ENCODE data around the gene ZRANB3. TPM values are rescaled to one million over a fixed set of nuclear protein-coding genes. Genes with fewer than 3 reads are reported as not detected.
"Not testable (repeated sequence)": the region's sequence is repeated elsewhere in the genome, so short reads cannot be mapped to it uniquely, and the experiment has no call there.

ZRANB3 gene
- total RNA-seq, 3 donors from 2014 or later (not counting 1 experiment from before 2014, with no cell fraction given): 5.0 to 7.7 (median 5.3) TPM

DNA sequence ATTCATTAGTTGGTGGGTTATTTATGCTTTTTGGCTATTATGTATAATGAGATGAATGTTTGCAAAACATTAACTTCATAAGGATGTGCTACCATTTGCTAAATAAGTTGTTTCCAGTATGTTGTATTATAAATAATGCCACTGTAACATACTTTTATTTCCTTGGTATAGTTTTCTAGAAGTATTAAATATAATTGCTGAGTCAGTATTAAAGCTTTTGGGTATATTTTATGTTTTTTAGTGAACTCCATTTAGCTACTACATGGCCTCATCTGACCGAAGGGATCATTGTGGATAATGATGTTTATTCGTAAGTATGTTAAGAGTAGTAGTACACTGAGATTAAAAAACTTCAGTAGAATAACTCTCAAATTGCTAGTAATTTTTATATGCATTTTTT is 405.1 kb downstream of the ZRANB3 start:
- TF ChIP-seq CTCF (IDR thresholded peaks at IDR 0.05): no peak
- no peak overlapping the region for H3K4me3 Mint-ChIP-seq
- peaks cover 12% of the 10 kb centered on the region for H3K36me3 Mint-ChIP-seq
- intact Hi-C loops (cut with micrococcal nuclease): no loop called here
- ATAC-seq: no peak
- no peak overlapping the region for H3K4me3 ChIP-seq (ENCODE audit: low read length)
- no peak for DNase-seq
- peaks cover 12% of the 10 kb centered on the region for H3K36me3 ChIP-seq (ENCODE audit: control insufficient read depth, insufficient read depth, low read length)
- no peak overlapping the region for H3K27ac Mint-ChIP-seq
- no peaks in the 10 kb centered on the region for H3K9me3 ChIP-seq (ENCODE audit: control insufficient read depth, insufficient read depth, low read length)
- H3K4me1 ChIP-seq (ENCODE audit: control insufficient read depth, insufficient read depth, low read length): no peaks in the 10 kb centered on the region
- H3K4me1 Mint-ChIP-seq: no peaks in the 10 kb centered on the region
- no peaks in the 10 kb centered on the region for H3K9me3 Mint-ChIP-seq
- no CpG with 5 or more reads among the region's 2 CpGs for WGBS (ENCODE audit: insufficient coverage)
- no peak overlapping the region for H3K27ac ChIP-seq (ENCODE audit: low read length)
- H3K27me3 ChIP-seq (ENCODE audit: control insufficient read depth, insufficient read depth, low read length): no peaks in the 10 kb centered on the region
- peaks cover 0 to 3% of the 10 kb centered on the region in 2 donors for H3K27me3 Mint-ChIP-seq (ENCODE audit: low read depth in 2 of 2)

- no peak for ATAC-seq
- 100% methylated on average over 1 of the region's 1 CpG for WGBS (ENCODE audit: insufficient coverage)
- no peak for TF ChIP-seq CTCF (IDR thresholded peaks at IDR 0.05)
- Histone ChIP-seq H3K36me3 (ENCODE audit: control insufficient read depth, insufficient read depth, low read length) (peaks cover 12% of the 10 kb centered on the region), H3K4me1 (ENCODE audit: control insufficient read depth, insufficient read depth, low read length) (no peaks in the 10 kb centered on the region), H3K27ac (ENCODE audit: low read length) (no peak overlapping the region), H3K27me3 (ENCODE audit: control insufficient read depth, insufficient read depth, low read length) (no peaks in the 10 kb centered on the region), H3K4me3 (ENCODE audit: low read length) (no peak overlapping the region), H3K9me3 (ENCODE audit: control insufficient read depth, insufficient read depth, low read length) (no peaks in the 10 kb centered on the region)
- Mint-ChIP-seq H3K27me3 (ENCODE audit: low read depth in 2 of 2) (peaks cover 0 to 6% of the 10 kb centered on the region in 2 donors), H3K36me3 (peaks cover 12% of the 10 kb centered on the region), H3K4me3 (no peak overlapping the region), H3K4me1 (no peaks in the 10 kb centered on the region), H3K9me3 (no peaks in the 10 kb centered on the region), H3K27ac (no peak overlapping the region)
- DNase-seq: no peak
- intact Hi-C loops (cut with micrococcal nuclease): no loop called here
These were observed 405.8 kb downstream of the ZRANB3 start for GRCh38 chr2:135124924-135125886.

- H3K9me3 ChIP-seq (ENCODE audit: control insufficient read depth, insufficient read depth, low read length); DNase-seq; H3K27me3 ChIP-seq (ENCODE audit: control insufficient read depth, insufficient read depth, low read length); H3K36me3 ChIP-seq (ENCODE audit: control insufficient read depth, insufficient read depth, low read length); H3K9me3 Mint-ChIP-seq; H3K4me1 ChIP-seq (ENCODE audit: control insufficient read depth, insufficient read depth, low read length); intact Hi-C loops (cut with micrococcal nuclease); H3K4me3 Mint-ChIP-seq; H3K27ac ChIP-seq (ENCODE audit: low read length); H3K27ac Mint-ChIP-seq; H3K4me1 Mint-ChIP-seq; H3K4me3 ChIP-seq (ENCODE audit: low read length); ATAC-seq: not testable (repeated sequence)
- Mint-ChIP-seq H3K36me3 (peaks cover 13% of the 10 kb centered on the region), H3K27me3 (ENCODE audit: low read depth in 2 of 2) (peaks cover 17 to 26% of the 10 kb centered on the region in 2 donors)
- WGBS (ENCODE audit: insufficient coverage): 93% methylated on average over 5 of the region's 6 CpGs
These were observed 409.4 kb downstream of the ZRANB3 start for GRCh38 chr2:135121658-135122039.

GRCh38 chr2:135121016-135121657 is 409.9 kb downstream of the ZRANB3 start:
- DNase-seq (no peak), ATAC-seq (no peak)
- Mint-ChIP-seq H3K4me1 (no peaks in the 10 kb centered on the region), H3K36me3 (peaks cover 13% of the 10 kb centered on the region), H3K27ac (no peak overlapping the region), H3K9me3 (peaks cover 0 to 3% of the 10 kb centered on the region in 2 donors), H3K4me3 (no peak overlapping the region), H3K27me3 (ENCODE audit: low read depth in 2 of 2) (peaks cover 17 to 26% of the 10 kb centered on the region in 2 donors)
- no peaks in the 10 kb centered on the region for H3K27me3 ChIP-seq (ENCODE audit: control insufficient read depth, insufficient read depth, low read length)
- TF ChIP-seq CTCF (IDR thresholded peaks at IDR 0.05): no peak
- H3K9me3 ChIP-seq (ENCODE audit: control insufficient read depth, insufficient read depth, low read length): no peaks in the 10 kb centered on the region
- no peak overlapping the region for H3K4me3 ChIP-seq (ENCODE audit: low read length)
- peaks cover 3% of the 10 kb centered on the region for H3K36me3 ChIP-seq (ENCODE audit: control insufficient read depth, insufficient read depth, low read length)
- intact Hi-C loops (cut with micrococcal nuclease): no loop called here
- H3K4me1 ChIP-seq (ENCODE audit: control insufficient read depth, insufficient read depth, low read length): no peaks in the 10 kb centered on the region
- WGBS (ENCODE audit: insufficient coverage): 92% methylated on average over 2 of the region's 2 CpGs
- H3K27ac ChIP-seq (ENCODE audit: low read length): no peak overlapping the region
